ENCODE measurements around the gene GPRIN3. TPM values are rescaled to one million over a fixed set of nuclear protein-coding genes. Genes with fewer than 3 reads are reported as not detected.
A peak's percentile ranks its signal among the peaks of the same experiment; 100 is the strongest.

Gene GPRIN3
- total and polyA plus RNA-seq, 2 experiments from 2014 or later = 0.01 TPM; not detected in 1

DNA sequence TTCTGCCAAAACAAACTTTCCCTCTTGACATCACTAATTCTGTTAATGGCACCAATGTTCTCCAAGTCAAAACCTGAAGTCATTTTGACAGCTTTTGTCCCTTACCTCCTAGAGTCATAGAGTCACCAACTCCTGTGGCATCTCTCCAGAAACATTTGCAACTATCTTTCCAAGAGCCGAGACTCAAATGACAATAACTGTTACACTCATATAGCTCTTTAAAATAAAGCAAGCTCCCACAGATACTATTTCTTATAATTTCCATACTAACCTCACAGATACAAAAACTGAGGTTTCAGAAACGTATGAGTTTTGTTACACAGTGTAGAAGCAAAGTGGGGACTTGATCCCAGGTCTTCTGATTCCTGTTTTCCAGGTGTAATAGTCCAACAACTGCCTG is 18.3 kb downstream of the GPRIN3 start:
- no peak overlapping the region for H3K4me3 ChIP-seq
- no peak overlapping the region for H3K4me2 ChIP-seq (ENCODE audit: unreplicated experiment)
- in situ Hi-C loops (cut with MboI) = no loop called here
- H2AFZ ChIP-seq = no peak overlapping the region
- WGBS, 2 experiments (ENCODE audit: low coverage in 1 of 2, low lambda C conversion rate in 2 of 2, missing lambda C conversion rate in 2 of 2) = 46 to 54% methylated on average over 2 of the region's 2 CpGs
- no peak for DNase-seq
- no peaks in the 10 kb centered on the region for H3K9me3 ChIP-seq (ENCODE audit: low read depth)
- H3K27me3 ChIP-seq (replicated peaks; ENCODE audit: insufficient read depth) = no peaks in the 10 kb centered on the region
- H3K9ac ChIP-seq = no peak overlapping the region
- no peaks in the 10 kb centered on the region for H3F3A ChIP-seq (ENCODE audit: insufficient read depth)
- no peaks in the 10 kb centered on the region for H3K4me1 ChIP-seq (ENCODE audit: insufficient read depth)
- TF ChIP-seq EZH2phosphoT487 (IDR thresholded peaks at IDR 0.05; ENCODE audit: insufficient read depth, low read depth) (no peak), EZH2 (IDR thresholded peaks at IDR 0.05; ENCODE audit: insufficient read depth, poor library complexity, severe bottlenecking) (no peak)
- H3K79me2 ChIP-seq (ENCODE audit: insufficient read depth) = no peaks in the 10 kb centered on the region
- no peaks in the 10 kb centered on the region for H3K9me2 ChIP-seq (ENCODE audit: insufficient read depth)
- H4K20me1 ChIP-seq (ENCODE audit: insufficient read depth) = no peaks in the 10 kb centered on the region
- no peak overlapping the region for H3K27ac ChIP-seq
- no peaks in the 10 kb centered on the region for H3K36me3 ChIP-seq (ENCODE audit: low read depth)

DNA sequence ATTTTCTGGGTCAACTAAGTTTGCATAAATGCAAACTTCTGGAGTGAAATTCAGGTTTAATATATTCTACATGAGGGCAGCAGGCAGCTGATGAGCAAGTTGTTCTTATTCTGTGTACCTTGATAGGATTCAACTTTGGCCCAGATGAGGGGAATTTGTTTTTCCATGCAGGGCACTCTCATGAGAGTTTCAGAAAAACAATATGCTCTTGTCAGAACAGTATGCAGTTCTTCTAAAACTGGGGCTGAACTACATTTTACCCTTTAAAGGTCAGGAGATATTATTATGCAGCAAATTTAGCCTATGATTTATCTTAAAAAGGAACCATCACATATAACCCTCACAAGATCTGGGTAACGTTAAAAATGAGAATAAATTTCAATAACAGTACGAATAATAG is 19.2 kb downstream of the GPRIN3 start:
- TF ChIP-seq EZH2 (IDR thresholded peaks at IDR 0.05; ENCODE audit: insufficient read depth, poor library complexity, severe bottlenecking) = no peak
- TF ChIP-seq EZH2phosphoT487 (IDR thresholded peaks at IDR 0.05; ENCODE audit: insufficient read depth, low read depth) = no peak
- H3K36me3 ChIP-seq (ENCODE audit: low read depth) = no peaks in the 10 kb centered on the region

DNA sequence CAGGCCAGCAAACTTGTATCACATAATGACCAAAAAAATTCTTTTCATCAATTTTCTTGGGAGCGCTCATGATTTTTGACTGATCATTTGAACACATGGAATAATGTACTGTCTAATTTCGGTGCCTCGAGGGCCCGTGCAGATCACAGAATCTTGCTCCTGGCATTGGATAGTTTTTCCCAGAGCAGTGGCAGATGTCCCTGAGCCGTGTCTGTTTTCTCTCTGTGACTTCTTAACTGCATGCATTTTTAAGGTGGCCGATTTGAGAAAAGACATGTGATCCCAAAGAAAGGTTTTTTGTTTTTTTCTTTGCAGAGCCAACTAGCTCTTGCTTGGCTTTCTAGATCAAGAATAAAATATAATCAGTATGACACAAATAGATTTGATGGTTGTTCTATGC is 19.7 kb downstream of the GPRIN3 start:
- Histone ChIP-seq H3K27me3 (replicated peaks; ENCODE audit: insufficient read depth) (no peaks in the 10 kb centered on the region), H2AFZ (no peak overlapping the region), H3K9me3 (ENCODE audit: low read depth) (no peaks in the 10 kb centered on the region), H3K36me3 (ENCODE audit: low read depth) (no peaks in the 10 kb centered on the region), H3K4me1 (ENCODE audit: insufficient read depth) (no peaks in the 10 kb centered on the region; the same call in 1 of the 2 replicates), H3K4me2 (ENCODE audit: unreplicated experiment) (no peak overlapping the region), H3K4me3 (no peak overlapping the region), H3K9ac (no peak overlapping the region), H3K9me2 (ENCODE audit: insufficient read depth) (no peaks in the 10 kb centered on the region), H3K79me2 (ENCODE audit: insufficient read depth) (no peaks in the 10 kb centered on the region), H4K20me1 (ENCODE audit: insufficient read depth) (no peaks in the 10 kb centered on the region), H3F3A (ENCODE audit: insufficient read depth) (no peaks in the 10 kb centered on the region), H3K27ac (no peak overlapping the region)
- TF ChIP-seq EZH2phosphoT487 (IDR thresholded peaks at IDR 0.05; ENCODE audit: insufficient read depth, low read depth) = no peak
- no peak for TF ChIP-seq EZH2 (IDR thresholded peaks at IDR 0.05; ENCODE audit: insufficient read depth, poor library complexity, severe bottlenecking)
- in situ Hi-C loops (cut with MboI) = no loop called here
- DNase-seq = no peak
- WGBS, 2 experiments (ENCODE audit: low coverage in 1 of 2, low lambda C conversion rate in 2 of 2, missing lambda C conversion rate in 2 of 2) = 36 to 42% methylated on average over 6 of the region's 6 CpGs

More for the DNA sequence above, 19.2 kb downstream of the GPRIN3 start:
- no peaks in the 10 kb centered on the region for H3K9me3 ChIP-seq (ENCODE audit: low read depth)
- no peaks in the 10 kb centered on the region for H3K79me2 ChIP-seq (ENCODE audit: insufficient read depth)
- no peak overlapping the region for H3K9ac ChIP-seq
- no peaks in the 10 kb centered on the region for H4K20me1 ChIP-seq (ENCODE audit: insufficient read depth)
- WGBS, 2 experiments (ENCODE audit: low coverage in 1 of 2, low lambda C conversion rate in 2 of 2, missing lambda C conversion rate in 2 of 2) = 50 to 64% methylated on average over 2 of the region's 2 CpGs
- H2AFZ ChIP-seq = no peak overlapping the region
- no peaks in the 10 kb centered on the region for H3F3A ChIP-seq (ENCODE audit: insufficient read depth)
- no peaks in the 10 kb centered on the region for H3K27me3 ChIP-seq (replicated peaks; ENCODE audit: insufficient read depth)
- no peaks in the 10 kb centered on the region for H3K9me2 ChIP-seq (ENCODE audit: insufficient read depth)
- H3K4me1 ChIP-seq (ENCODE audit: insufficient read depth) = no peaks in the 10 kb centered on the region
- no peak overlapping the region for H3K27ac ChIP-seq
- no peak overlapping the region for H3K4me3 ChIP-seq
- H3K4me2 ChIP-seq (ENCODE audit: unreplicated experiment) = no peak overlapping the region
- no peak for DNase-seq
- in situ Hi-C loops (cut with MboI) = no loop called here

DNA sequence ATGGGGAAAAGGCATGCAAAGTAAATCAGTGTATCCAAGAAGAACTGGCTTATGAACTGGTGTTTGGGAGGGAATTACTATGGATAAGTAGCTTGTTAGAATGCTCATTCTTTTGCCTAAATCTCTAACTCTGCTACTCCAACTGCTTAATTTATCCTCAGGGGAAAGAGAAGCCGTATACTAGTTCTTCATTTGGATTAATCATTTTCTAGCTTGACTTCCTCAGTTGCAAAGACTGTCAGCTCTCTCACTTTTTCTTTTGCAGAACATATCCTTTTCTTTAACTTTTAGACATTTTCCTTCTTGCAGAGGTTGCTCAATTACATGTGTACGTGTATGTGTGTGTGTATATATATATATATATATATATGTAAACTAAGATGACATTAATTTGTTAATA is 21.9 kb downstream of the GPRIN3 start:
- Histone ChIP-seq H2AFZ (0 out of 2 replicates have a peak overlapping the region, but pooled peaks have one; percentile 21), H3K9ac (no peak overlapping the region), H3K36me3 (ENCODE audit: low read depth) (no peaks in the 10 kb centered on the region), H3F3A (ENCODE audit: insufficient read depth) (no peaks in the 10 kb centered on the region), H3K4me3 (no peak overlapping the region), H3K27ac (no peak overlapping the region), H3K79me2 (ENCODE audit: insufficient read depth) (no peaks in the 10 kb centered on the region), H3K9me2 (ENCODE audit: insufficient read depth) (no peaks in the 10 kb centered on the region), H3K4me2 (ENCODE audit: unreplicated experiment) (no peak overlapping the region), H3K27me3 (replicated peaks; ENCODE audit: insufficient read depth) (no peaks in the 10 kb centered on the region), H3K4me1 (ENCODE audit: insufficient read depth) (no peaks in the 10 kb centered on the region; the same call in 1 of the 2 replicates), H3K9me3 (ENCODE audit: low read depth) (no peaks in the 10 kb centered on the region), H4K20me1 (ENCODE audit: insufficient read depth) (no peaks in the 10 kb centered on the region)
- 54 to 67% methylated on average over 2 of the region's 2 CpGs for WGBS, 2 experiments (ENCODE audit: low coverage in 1 of 2, low lambda C conversion rate in 2 of 2, missing lambda C conversion rate in 2 of 2)
- TF ChIP-seq EZH2 (IDR thresholded peaks at IDR 0.05; ENCODE audit: insufficient read depth, poor library complexity, severe bottlenecking) (no peak), EZH2phosphoT487 (IDR thresholded peaks at IDR 0.05; ENCODE audit: insufficient read depth, low read depth) (no peak)
- in situ Hi-C loops (cut with MboI) = no loop called here
- DNase-seq = no peak

DNA sequence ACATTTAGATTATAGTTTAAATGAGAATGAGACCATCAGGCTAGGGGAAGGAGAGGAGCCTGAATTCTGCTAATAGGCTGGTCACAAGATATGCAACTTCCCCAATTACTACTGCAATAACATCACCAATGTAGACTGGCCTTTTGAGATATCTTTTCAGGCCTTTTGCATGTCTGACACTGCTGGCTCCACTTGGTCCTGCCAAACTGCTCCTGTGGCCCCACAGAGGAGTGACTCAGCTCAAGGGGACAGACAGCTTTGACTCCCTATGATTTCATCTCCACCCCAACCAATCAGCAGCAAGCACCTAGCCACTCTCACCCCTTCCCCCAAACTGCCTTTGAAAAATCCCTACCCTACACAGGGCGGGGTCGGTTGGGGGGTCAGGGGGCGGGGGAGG is 22.8 kb downstream of the GPRIN3 start:
- 94 to 98% methylated on average over 3 of the region's 3 CpGs for WGBS, 2 experiments (ENCODE audit: low coverage in 1 of 2, low lambda C conversion rate in 2 of 2, missing lambda C conversion rate in 2 of 2)
- Histone ChIP-seq H3F3A (ENCODE audit: insufficient read depth) (no peaks in the 10 kb centered on the region), H3K9ac (no peak overlapping the region), H3K79me2 (ENCODE audit: insufficient read depth) (no peaks in the 10 kb centered on the region), H3K27ac (no peak overlapping the region), H3K9me3 (ENCODE audit: low read depth) (no peaks in the 10 kb centered on the region), H3K4me3 (no peak overlapping the region), H3K36me3 (ENCODE audit: low read depth) (no peaks in the 10 kb centered on the region), H3K4me2 (ENCODE audit: unreplicated experiment) (no peak overlapping the region), H3K4me1 (ENCODE audit: insufficient read depth) (no peaks in the 10 kb centered on the region; the same call in 1 of the 2 replicates), H3K27me3 (replicated peaks; ENCODE audit: insufficient read depth) (no peaks in the 10 kb centered on the region), H3K9me2 (ENCODE audit: insufficient read depth) (no peaks in the 10 kb centered on the region), H4K20me1 (ENCODE audit: insufficient read depth) (no peaks in the 10 kb centered on the region), H2AFZ (no peak overlapping the region)
- peak; percentile 36 for DNase-seq
- in situ Hi-C loops (cut with MboI) = no loop called here
- TF ChIP-seq EZH2phosphoT487 (IDR thresholded peaks at IDR 0.05; ENCODE audit: insufficient read depth, low read depth) (no peak), EZH2 (IDR thresholded peaks at IDR 0.05; ENCODE audit: insufficient read depth, poor library complexity, severe bottlenecking) (no peak)

All from GM23248 (cell line).